ENCODE results near the gene LRRC36.
A peak's percentile ranks its signal among the peaks of the same experiment; 100 is the strongest.

Gene LRRC36

GRCh38 chr16:67426950-67427349 is 100.3 kb downstream of the LRRC36 start:
- no peak for DNase-seq (ENCODE audit: low spot score)

GRCh38 chr16:67428146-67428731 is 101.6 kb downstream of the LRRC36 start:
- peak; percentile 78 for DNase-seq (ENCODE audit: low spot score)

- DNase-seq (ENCODE audit: low spot score) = no peak
Observed at GRCh38 chr16:67429053-67429798, 102.6 kb downstream of the LRRC36 start.

- DNase-seq (ENCODE audit: low spot score) = no peak
Observed at GRCh38 chr16:67429799-67430503, 103.3 kb downstream of the LRRC36 start.

- no peak for DNase-seq (ENCODE audit: low spot score)
Observed at GRCh38 chr16:67430504-67430976, 103.9 kb downstream of the LRRC36 start.

- no peak for DNase-seq (ENCODE audit: low spot score)
Observed at GRCh38 chr16:67430977-67431774, 104.6 kb downstream of the LRRC36 start, which contains the start of gene HSD11B2. HSD11B2 (plus strand) TSS chr16:67431121; CDS start chr16:67431249, 128 bp downstream.

- no peak for DNase-seq (ENCODE audit: low spot score)
Observed at GRCh38 chr16:67431775-67432505, 105.3 kb downstream of the LRRC36 start.

- no peak for DNase-seq (ENCODE audit: low spot score)
Observed at GRCh38 chr16:67432506-67432890, 105.9 kb downstream of the LRRC36 start.

- no peak for DNase-seq (ENCODE audit: low spot score)
Observed at GRCh38 chr16:67433131-67433719, 106.6 kb downstream of the LRRC36 start.

Data from NAMALWA (cell line).